Bone marrow (tissue), 2 donors: ENCODE data around the gene ZNF708.
"Not testable (repeated sequence)": the region's sequence is repeated elsewhere in the genome, so short reads cannot be mapped to it uniquely, and the experiment has no call there.

ENCODE experiments used
- DNase-seq, 2 donors: peaks; one replicate each; lab custom pipeline; 2025; lab: John Stamatoyannopoulos, UW

Gene ZNF708

DNA sequence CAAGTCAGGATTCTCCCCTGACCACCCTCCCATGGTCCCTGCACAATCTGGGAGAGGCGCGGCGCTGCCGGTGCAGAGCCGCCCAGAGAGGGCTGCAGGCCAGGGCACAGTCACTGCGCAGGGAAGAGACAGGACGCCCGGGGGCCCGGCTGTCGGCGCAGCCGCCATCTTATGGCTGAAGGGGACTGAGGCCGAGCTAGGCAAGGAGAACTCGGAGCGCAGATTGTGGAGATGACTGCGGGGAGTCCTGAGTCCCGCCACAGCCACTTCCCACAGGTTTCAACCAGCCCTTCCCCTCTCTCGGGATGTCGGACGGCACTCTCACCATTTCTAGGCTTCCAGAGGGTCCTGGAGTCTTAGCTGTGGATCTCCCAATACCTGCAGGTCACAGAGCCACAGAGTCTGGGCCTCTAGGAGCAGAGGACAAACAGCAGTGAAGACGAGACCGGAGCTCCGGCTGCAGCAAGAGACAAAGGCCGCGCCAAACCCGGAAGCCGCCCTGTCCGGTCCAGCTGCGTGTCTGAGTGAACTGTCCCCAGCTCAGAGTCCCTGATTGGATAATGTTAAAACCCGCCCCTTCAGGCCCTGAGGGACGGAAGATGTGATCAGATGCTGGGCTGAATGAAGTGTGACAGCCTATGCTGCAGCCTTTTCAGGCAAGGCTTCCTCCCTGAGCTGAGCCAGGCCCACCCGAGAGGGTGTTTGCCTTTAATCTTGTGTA is at the start of gene ZNF708:
TSS of gene ZNF708 (minus strand) at position 526 of the 721 bp plus-strand sequence. CDS start at position 328, 198 bp downstream.
- peak; percentile 63 to 79 for DNase-seq

DNA sequence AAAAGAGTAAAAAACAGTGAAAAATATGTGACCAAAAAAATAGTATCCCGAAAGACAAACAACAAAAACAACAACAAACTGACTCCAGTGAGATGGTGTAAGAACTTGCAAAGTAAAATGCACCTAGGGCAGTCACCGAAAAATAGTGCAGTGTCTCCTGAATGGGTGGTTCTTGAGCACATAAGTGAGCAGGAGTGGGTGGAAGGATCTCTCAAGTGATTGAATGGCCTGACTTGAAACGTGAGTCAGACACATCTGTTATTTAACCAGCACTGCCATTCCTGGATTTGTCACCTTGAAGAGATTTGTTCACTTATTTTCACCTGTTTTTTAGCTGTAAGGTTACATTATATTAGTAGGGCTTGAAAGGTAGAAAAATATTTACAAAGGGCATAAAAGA is 33.1 kb upstream of the ZNF708 start:
- no peak for DNase-seq

DNA sequence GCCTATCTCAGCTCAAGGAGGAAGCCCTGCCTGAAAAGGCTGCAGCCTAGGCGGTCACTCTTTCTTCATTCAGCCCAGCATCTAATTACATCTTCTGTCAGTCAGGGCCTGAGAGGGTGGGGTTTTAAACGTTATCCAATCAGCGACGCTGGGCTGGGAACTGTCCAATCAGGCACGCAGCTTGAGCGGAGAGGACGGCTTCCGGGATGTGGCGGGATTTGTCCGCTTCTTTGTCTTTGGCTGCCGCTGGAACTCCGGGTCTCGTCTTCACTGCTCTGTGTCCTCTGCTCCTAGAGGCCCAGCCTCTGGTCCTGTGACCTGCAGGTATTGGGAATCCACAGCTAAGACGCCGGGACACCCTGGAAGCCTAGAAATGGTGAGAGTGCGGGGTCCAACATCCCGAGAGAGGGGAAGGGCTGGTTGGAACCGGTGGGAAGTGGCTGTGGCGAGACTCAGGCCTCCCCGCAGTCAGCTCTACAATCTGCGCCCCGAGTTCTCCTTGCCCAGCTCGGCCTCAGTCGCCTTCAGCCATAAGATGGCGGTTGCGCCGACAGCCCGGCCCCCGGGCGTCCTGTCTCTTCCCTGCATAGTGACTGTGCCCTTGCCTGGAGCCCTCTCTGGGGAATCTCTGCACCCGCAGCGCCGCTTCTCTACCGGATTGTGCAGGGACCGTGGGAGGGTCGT is 29.7 kb upstream of the ZNF708 start, which contains the start of gene ZNF738:
TSS of gene ZNF738 (plus strand) at position 233 of the 684 bp plus-strand sequence. CDS start at position 374, 141 bp downstream.
- peak; percentile 38 to 79 for DNase-seq

DNA sequence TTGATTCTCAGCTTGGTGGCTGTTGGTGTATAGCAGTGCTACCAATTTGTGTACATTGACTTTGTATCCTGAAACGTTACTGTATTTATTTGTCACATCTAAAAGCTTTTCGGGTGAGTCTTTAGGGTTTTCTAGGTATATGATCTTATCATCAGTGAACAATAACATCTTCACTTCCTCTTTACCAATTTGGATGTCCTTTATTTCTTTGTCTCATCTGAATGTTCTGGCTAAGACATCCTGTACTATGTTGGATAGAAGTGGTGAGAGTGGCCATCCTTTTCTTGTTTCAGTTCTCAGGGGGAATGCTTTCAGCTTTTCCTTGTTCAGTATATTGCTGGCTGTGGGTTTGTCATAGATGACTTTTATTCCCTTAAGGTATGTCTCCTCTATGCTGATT is 23.6 kb upstream of the ZNF708 start:
- no peak for DNase-seq

DNA sequence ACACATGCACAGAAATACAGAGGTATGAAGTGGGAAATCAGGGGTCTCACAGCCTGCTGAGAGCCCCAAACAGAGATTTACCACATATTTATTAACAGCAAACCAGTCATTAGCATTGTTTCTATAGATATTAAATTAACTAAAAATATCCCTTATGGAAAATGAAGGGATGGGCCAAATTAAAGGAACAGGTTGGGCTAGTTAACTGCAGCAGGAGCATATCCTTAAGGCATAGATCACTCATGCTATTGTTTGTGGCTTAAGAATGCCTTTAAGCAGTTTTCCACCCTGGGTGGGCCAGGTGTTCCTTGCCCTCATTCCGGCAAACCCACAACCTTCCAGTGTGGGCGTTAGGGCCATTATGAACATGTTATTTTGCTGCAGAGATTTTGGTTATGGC is 15.6 kb upstream of the ZNF708 start:
- not testable (repeated sequence) for DNase-seq

GRCh38 chr19:21335721-21336120 is 6.5 kb upstream of the ZNF708 start:
- no peak for DNase-seq

DNA sequence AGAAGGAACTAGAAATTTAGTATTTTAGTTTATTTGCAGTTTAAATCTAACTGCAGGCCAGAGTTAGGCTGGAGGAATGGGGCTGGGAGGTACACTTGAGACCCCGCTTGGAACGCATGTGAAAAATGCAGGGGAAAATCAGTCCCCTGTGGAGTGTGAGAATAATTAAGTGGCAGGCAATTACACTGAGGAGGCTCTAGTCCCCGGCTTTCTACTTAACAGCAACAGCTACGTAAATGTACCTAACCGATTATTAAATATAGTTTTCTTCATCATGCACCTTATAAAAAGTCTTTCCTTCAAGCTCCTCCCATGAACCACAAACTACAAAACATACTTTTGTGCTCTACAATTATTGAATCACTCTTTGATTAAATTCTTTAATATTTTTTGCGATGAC is 804 bp downstream of the ZNF708 start:
- DNase-seq, result no peak

- DNase-seq, result no peak
Measured at GRCh38 chr19:21326169-21326568, 3.0 kb downstream of the ZNF708 start.

DNA sequence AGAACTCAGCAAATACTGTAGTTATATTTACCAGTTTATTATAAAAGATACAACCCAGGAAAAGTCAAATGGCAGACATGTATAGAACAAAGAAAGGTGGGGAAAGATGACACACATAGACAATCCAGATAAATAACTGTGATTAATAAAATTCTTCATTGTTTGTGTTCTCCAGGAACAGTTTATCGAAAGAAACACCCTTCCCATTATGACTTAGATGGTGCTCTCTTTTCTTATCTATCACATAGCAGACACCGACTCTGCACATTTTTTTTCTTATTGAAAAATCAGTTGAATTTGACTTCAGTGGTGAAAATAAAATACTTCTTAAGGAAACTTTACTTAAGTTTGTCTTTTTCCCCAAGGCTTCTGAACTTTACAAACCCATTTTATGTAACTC is 6.2 kb downstream of the ZNF708 start:
- no peak for DNase-seq

GRCh38 chr19:21322528-21322927 is 6.7 kb downstream of the ZNF708 start:
- no peak for DNase-seq

DNA sequence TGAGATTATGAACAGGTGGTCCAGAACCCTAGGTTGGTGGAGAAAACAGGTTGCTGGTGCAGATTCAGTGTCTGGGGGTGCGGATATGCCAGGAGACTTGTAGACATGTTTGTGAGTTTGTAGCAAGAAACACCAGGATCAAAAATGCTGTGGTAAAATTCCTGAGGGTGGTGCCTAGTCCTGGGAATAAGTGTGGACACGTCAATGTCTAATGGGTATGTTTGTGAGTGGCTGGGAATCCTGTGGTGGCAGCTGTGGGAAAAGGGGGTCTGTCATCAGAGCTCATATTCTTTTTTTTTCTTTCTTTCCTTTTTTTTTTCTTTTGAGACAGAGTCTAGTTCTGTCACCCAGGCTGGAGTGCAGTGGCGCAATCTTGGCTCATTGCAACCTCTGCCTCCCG is 7.2 kb downstream of the ZNF708 start:
- DNase-seq, result no peak

- DNase-seq, result no peak
Measured at GRCh38 chr19:21321134-21321533, 8.1 kb downstream of the ZNF708 start.

DNA sequence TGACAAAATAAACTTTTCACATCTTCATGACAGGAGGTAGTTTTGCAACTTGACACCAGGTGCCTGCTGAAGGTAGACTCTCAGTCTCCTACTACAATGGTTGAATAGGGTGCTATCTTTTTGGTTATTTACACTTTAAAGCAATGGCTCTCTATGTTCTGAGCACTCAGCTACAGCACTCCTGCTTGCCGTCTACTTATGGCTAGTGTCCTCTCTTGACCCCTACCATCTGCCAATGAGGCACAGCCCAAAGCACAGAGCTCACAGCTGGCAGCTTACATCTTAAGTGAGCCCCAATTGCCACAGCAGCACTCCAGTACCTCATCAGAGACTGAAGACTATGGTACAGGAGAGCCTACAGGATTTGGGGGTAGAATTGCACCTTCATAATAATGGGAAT is 11.4 kb downstream of the ZNF708 start:
- DNase-seq, result no peak

DNA sequence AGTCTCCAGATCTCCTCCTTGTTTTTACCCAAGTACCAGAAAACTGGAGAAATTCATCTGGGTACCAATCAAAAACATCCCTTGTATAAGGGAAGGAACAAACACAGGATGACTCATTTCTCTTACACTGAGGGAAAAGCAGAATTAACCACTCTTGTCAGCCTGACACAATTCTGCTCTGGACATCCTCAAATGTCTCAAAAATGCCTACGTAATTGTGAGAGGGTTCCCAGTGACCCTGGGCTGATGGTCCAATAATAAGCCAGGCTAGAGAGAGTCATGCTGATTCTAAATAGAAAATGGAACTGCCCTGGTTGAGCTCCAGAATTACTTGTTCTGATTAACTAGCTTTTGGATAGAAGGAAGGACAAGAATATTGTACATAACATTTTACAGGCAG is 14.5 kb downstream of the ZNF708 start:
- no peak for DNase-seq

GRCh38 chr19:21312807-21313206 is 16.4 kb downstream of the ZNF708 start:
- not testable (repeated sequence) for DNase-seq

DNA sequence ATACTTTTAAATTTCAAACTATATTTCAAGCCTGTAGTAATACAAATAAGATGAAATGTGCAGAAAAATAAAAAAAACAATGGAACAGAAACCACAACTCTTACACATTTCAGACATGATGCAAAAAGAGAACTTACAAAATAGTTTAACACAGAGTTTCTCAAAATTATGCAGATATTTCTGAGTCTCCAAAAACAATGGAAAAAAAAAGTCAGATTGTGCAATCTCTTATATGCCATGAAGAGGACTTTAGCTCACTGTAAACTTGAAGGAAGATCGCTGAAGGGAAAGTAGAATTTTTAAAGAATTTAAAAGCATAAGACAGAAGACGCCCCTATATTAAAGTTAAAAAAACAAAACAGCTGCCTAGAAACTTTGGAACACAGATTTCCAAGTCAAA is 20.4 kb downstream of the ZNF708 start:
- no peak for DNase-seq

GRCh38 chr19:21306881-21307479 is 22.2 kb downstream of the ZNF708 start:
- not testable (repeated sequence) for DNase-seq

DNA sequence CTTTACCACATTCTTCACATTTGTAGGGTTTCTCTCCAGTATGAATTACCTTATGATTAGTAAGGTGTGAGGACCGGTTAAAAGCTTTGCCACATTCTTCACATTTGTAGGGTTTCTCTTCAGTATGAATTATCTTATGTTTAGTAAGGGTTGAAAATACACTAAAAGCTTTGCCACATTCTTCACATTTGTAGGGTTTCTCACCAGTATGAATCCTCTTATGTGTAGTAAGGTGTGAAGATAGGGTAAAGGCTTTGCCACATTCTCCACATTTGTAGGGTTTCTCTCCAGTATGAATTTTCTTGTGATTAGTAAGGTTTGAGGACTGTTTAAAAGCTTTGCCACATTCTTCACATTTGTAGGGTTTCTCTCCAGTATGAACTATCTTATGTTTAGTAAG is 35.4 kb downstream of the ZNF708 start:
- not testable (repeated sequence) for DNase-seq

DNA sequence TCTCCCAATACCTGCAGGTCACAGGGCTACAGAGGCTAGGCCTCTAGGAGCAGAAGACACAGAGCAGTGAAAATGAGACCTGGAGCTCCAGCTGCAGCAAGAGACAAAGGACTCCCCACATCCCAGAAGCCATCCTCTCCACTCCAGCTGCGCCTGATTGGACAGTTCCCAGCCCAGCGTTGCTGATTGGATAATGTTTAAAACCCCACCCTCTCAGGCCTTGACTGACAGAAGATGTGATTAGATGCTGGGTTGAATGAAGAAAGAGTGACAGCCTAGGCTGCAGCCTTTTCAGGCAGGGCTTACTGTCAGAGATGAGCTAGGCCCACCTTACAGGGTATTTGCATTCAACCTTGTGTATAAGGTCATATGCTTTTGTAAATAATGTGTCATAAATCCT is 59.4 kb downstream of the ZNF708 start:
- no peak for DNase-seq

GRCh38 chr19:21264891-21265290 is 64.3 kb downstream of the ZNF708 start:
- DNase-seq, result no peak

DNA sequence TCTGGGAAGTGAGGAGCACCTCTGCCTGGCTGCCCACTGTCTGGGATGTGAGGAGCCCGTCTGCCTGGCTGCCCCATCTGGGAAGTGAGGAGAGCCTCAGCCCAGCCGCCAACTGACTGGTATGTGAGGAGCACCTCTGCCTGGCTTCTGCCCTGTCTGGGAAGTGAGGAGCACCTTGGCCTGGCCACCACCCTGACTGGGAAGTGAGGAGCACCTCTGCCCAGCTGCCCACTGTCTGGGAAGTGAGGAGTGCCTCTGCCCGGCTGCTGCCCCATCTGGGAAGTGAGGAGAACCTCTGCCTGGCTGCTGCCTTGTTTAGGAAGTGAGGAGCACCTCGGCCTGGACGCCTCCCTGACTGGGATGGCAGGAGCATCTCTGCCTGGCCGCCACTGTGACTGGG is 64.8 kb downstream of the ZNF708 start:
- no peak for DNase-seq

DNA sequence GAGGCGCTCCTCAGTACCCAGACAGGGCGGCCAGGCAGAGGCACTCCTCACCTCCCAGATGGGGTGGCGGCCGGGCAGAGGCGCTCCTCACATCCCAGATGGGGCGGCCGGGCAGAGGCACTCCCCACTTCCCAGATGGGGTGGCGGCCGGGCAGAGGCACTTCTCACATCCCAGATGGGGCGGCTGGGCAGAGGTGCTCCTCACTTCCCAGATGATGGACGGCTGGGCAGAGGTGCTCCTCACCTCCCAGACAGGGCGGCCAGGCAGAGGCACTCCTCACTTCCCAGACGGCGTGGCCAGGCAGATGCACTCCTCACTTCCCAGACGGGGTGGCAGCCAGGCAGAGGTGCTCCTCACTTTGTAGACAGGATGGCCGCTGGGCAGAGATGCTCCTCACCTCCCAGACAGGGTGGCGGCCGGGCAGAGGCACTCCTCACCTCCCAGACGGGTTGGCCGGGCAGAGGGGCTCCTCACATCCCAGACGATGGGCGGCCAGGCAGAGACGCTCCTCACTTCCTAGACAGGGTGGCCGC is 68.3 kb downstream of the ZNF708 start:
- DNase-seq, result not testable (repeated sequence)
